Measurements from ENCODE around the gene ATG9A. TPM values are rescaled to one million over a fixed set of nuclear protein-coding genes. Genes with fewer than 3 reads are reported as not detected.

Gene ATG9A
- total RNA-seq, 1 experiment from 2014 or later = 46.4 TPM

GRCh38 chr2:219169930-219170654, 59.3 kb downstream of the ATG9A start, which contains the start of gene SLC23A3:
Gene SLC23A3, minus strand, starts transcription at chr2:219170029. Its CDS starts 45 bp downstream, at chr2:219169984.
- peaks cover 0 to 4% of the 10 kb centered on the region in 2 experiments; a peak in 1 of 4 replicates for H3K4me1 Mint-ChIP-seq
- Histone ChIP-seq H3K56ac (ENCODE audit: insufficient read length, low read depth, low read length) (no peak within 1 kb of the TSS), H3K27me3 (ENCODE audit: insufficient read depth, low read length) (no peaks in the 10 kb centered on the region), H3K4me1 (ENCODE audit: insufficient read depth, low read length) (no peaks in the 10 kb centered on the region), H2BK15ac (ENCODE audit: low read depth, low read length) (no peak within 1 kb of the TSS), H3K9ac (ENCODE audit: extremely low read depth, insufficient read length, low read length) (no peak within 1 kb of the TSS), H3K79me2 (ENCODE audit: insufficient read depth, low read length) (no peaks in the 10 kb centered on the region), H3K4me2 (ENCODE audit: insufficient read depth, insufficient read length, low read length) (no peak within 1 kb of the TSS), H3K4ac (ENCODE audit: low read depth, low read length) (no peak within 1 kb of the TSS), H4K5ac (ENCODE audit: insufficient read length, low read depth, low read length) (no peak within 1 kb of the TSS), H2BK12ac (ENCODE audit: insufficient read length, low read depth, low read length) (no peak within 1 kb of the TSS), H2AFZ (ENCODE audit: low read length) (no peak within 1 kb of the TSS), H3K14ac (ENCODE audit: insufficient read depth, low read length) (no peak within 1 kb of the TSS), H3K27ac (ENCODE audit: insufficient read length, low read depth, low read length) (no peak within 1 kb of the TSS), H4K8ac (replicated peaks; ENCODE audit: insufficient read length, low read depth, low read length) (no peak within 1 kb of the TSS), H2BK120ac (ENCODE audit: low read depth, low read length, poor library complexity, severe bottlenecking) (no peak within 1 kb of the TSS), H3K18ac (ENCODE audit: insufficient read length, low read depth, low read length) (no peak within 1 kb of the TSS), H2BK5ac (ENCODE audit: insufficient read length, low read length) (no peak within 1 kb of the TSS), H3K79me1 (ENCODE audit: insufficient read depth, low read depth, low read length, poor library complexity, severe bottlenecking) (no peaks in the 10 kb centered on the region), H2BK20ac (ENCODE audit: low read depth, low read length, poor library complexity, severe bottlenecking) (no peak within 1 kb of the TSS), H2AK5ac (ENCODE audit: insufficient read length, low read length) (no peak within 1 kb of the TSS), H4K91ac (ENCODE audit: insufficient read length, low read depth, low read length) (no peak within 1 kb of the TSS), H3K9me3 (ENCODE audit: control insufficient read depth, low read depth, low read length) (no peaks in the 10 kb centered on the region), H3T11ph (ENCODE audit: low read length) (no peak within 1 kb of the TSS), H4K20me1 (ENCODE audit: control insufficient read depth, insufficient read depth, insufficient read length) (no peaks in the 10 kb centered on the region), H3K23ac (ENCODE audit: insufficient read length, low read depth, low read length) (no peak within 1 kb of the TSS), H3K23me2 (ENCODE audit: insufficient read length, low read depth, low read length, poor library complexity, severe bottlenecking) (peaks cover 2% of the 10 kb centered on the region)
- H3K9me3 Mint-ChIP-seq = no peaks in the 10 kb centered on the region; a peak in 1 of 5 replicates
- no peak for DNase-seq
- H3K27me3 Mint-ChIP-seq (ENCODE audit: low read depth) = no peaks in the 10 kb centered on the region; the same call in 1 of the 2 replicates
- WGBS (ENCODE audit: extremely low coverage, insufficient read length, low lambda C conversion rate) = no CpG with 5 or more reads among the region's 10 CpGs
- no peak within 1 kb of the TSS; a peak in 1 of 7 replicates for H3K27ac Mint-ChIP-seq
- no peak for TF ChIP-seq CTCF (conservative IDR thresholded peaks at IDR 0.05)
- peaks cover 8 to 26% (median 23%) of the 10 kb centered on the region in 3 experiments; a peak in 6 of 7 replicates for H3K36me3 Mint-ChIP-seq (ENCODE audit: insufficient read depth in 1 of 3, low read depth in 3 of 3)
- H3K4me3 Mint-ChIP-seq = no peak within 1 kb of the TSS

Other genes with a start within 250 kb of the ATG9A start
- gene FEV, start 244.5 kb downstream of the ATG9A start, total RNA-seq (2021) = not detected in 2 replicates
- not detected in 2 replicates for gene CRYBA2, start 236.2 kb downstream of the ATG9A start, total RNA-seq (2021)
- 0.18 and 0.20 TPM in 2 replicates for gene CFAP65, start 188.1 kb downstream of the ATG9A start, total RNA-seq (2021)
- 0.11 TPM in 1 of 2 replicates, not detected in the other for gene IHH, start 168.7 kb downstream of the ATG9A start, total RNA-seq (2021)
- 19.7 and 20.8 TPM in 2 replicates for gene NHEJ1, start 68.8 kb downstream of the ATG9A start, total RNA-seq (2021)
- gene SLC23A3, start 59.6 kb downstream of the ATG9A start, total RNA-seq (2021) = 1.2 and 1.9 TPM in 2 replicates
- 33.0 and 36.4 TPM in 2 replicates for gene CNPPD1, start 52.7 kb downstream of the ATG9A start, total RNA-seq (2021)
- gene RETREG2, start 51.4 kb downstream of the ATG9A start, total RNA-seq (2021) = 46.7 and 48.0 TPM in 2 replicates
- gene ZFAND2B, start 22.9 kb downstream of the ATG9A start, total RNA-seq (2021) = 15.9 and 16.4 TPM in 2 replicates
- gene ABCB6, start 10.7 kb downstream of the ATG9A start, total RNA-seq (2021) = 44.6 and 46.4 TPM in 2 replicates
- 45.9 and 55.4 TPM in 2 replicates for gene ANKZF1, start 170 bp upstream of the ATG9A start, total RNA-seq (2021)
- 5.8 and 6.5 TPM in 2 replicates for gene GLB1L, start 15.8 kb upstream of the ATG9A start, total RNA-seq (2021)
- 21.6 and 22.4 TPM in 2 replicates for gene STK16, start 15.8 kb upstream of the ATG9A start, total RNA-seq (2021)
- gene TUBA4B, start 23.6 kb upstream of the ATG9A start, total RNA-seq (2021) = not detected in 2 replicates
- 25.5 and 27.2 TPM in 2 replicates for gene TUBA4A, start 24.3 kb upstream of the ATG9A start, total RNA-seq (2021)
- 32.0 and 34.1 TPM in 2 replicates for gene DNAJB2, start 49.7 kb upstream of the ATG9A start, total RNA-seq (2021)
- gene PTPRN, start 79.8 kb upstream of the ATG9A start, total RNA-seq (2021) = 6.3 and 6.5 TPM in 2 replicates
- gene RESP18, start 103.1 kb upstream of the ATG9A start, total RNA-seq (2021) = not detected in 2 replicates
- 60.9 and 63.5 TPM in 2 replicates for gene DNPEP, start 158.3 kb upstream of the ATG9A start, total RNA-seq (2021)
- gene DES, start 188.7 kb upstream of the ATG9A start, total RNA-seq (2021) = 3.0 and 4.6 TPM in 2 replicates
- 23.7 and 25.2 TPM in 2 replicates for gene SPEG, start 205.2 kb upstream of the ATG9A start, total RNA-seq (2021)

All from H9 (cell line).